ENCODE measurements around the gene ERICH4. TPM values are rescaled to one million over a fixed set of nuclear protein-coding genes. Genes with fewer than 3 reads are reported as not detected.
A peak's percentile ranks its signal among the peaks of the same experiment; 100 is the strongest.

ERICH4 gene
- total and polyA plus RNA-seq, 8 donors = not detected

GRCh38 chr19:41447732-41448332 lies 4.9 kb downstream of the ERICH4 start:
- no peaks in the 10 kb centered on the region for H3K36me3 ChIP-seq
- DNase-seq = no peak
- WGBS, 5 donors = 59 to 64% (median 59%) methylated on average over 12 of the region's 12 CpGs
- H3K4me1 ChIP-seq = peaks cover 0 to 10% (median 10%) of the 10 kb centered on the region in 4 donors
- intact Hi-C loops (cut with DNase I; ENCODE audit: low total_unique reads) = loop anchor here (5.0 kb wide), 1 partner anchor 119 kb away; no protein-coding TSS in a partner anchor
- H3K4me3 ChIP-seq = no peak overlapping the region
- H3K27me3 ChIP-seq = peaks cover 0 to 46% (median 4%) of the 10 kb centered on the region in 3 donors
- TF ChIP-seq CTCF (IDR thresholded peaks at IDR 0.05) (no peak), EP300 (IDR thresholded peaks at IDR 0.05) (no peak), POLR2A (IDR thresholded peaks at IDR 0.05) (no peak), POLR2AphosphoS5 (IDR thresholded peaks at IDR 0.05) (no peak)
- peak overlapping the region in 1 of 5 donors; percentile 8 for H3K27ac ChIP-seq
- H3K9me3 ChIP-seq = no peaks in the 10 kb centered on the region

GRCh38 chr19:41449079-41449864 lies 6.3 kb downstream of the ERICH4 start:
- DNase-seq = peak; percentile 77 to 89
- peaks cover 0 to 33% (median 4%) of the 10 kb centered on the region in 3 donors for H3K27me3 ChIP-seq
- WGBS, 5 donors = 3 to 8% (median 5%) methylated on average over 21 to 22 of the region's 22 CpGs
- peak overlapping the region in 3 of 4 donors; percentile 19 to 30 (median 22) for H3K4me3 ChIP-seq
- TF ChIP-seq EP300 (IDR thresholded peaks at IDR 0.05) (no peak), CTCF (IDR thresholded peaks at IDR 0.05) (peak in 5 of 7 experiments; percentile 89 to 97 (median 95)), POLR2AphosphoS5 (IDR thresholded peaks at IDR 0.05) (peak in 1 of 3 donors; percentile 57)
- intact Hi-C loops (cut with DNase I; ENCODE audit: low total_unique reads) = loop anchor here (5.0 kb wide), 1 partner anchor 118 kb away; no protein-coding TSS in a partner anchor
- H3K4me1 ChIP-seq = peaks cover 0 to 10% (median 10%) of the 10 kb centered on the region in 4 donors
- no peaks in the 10 kb centered on the region for H3K9me3 ChIP-seq
- H3K27ac ChIP-seq = no peak overlapping the region
- no peaks in the 10 kb centered on the region for H3K36me3 ChIP-seq

- Histone ChIP-seq H3K9me3 (no peaks in the 10 kb centered on the region), H3K36me3 (no peaks in the 10 kb centered on the region), H3K4me1 (peaks cover 0 to 10% (median 10%) of the 10 kb centered on the region in 4 donors), H3K27ac (no peak overlapping the region), H3K4me3 (no peak overlapping the region), H3K27me3 (peaks cover 0 to 31% (median 4%) of the 10 kb centered on the region in 3 donors)
- no peak for DNase-seq
- intact Hi-C loops (cut with DNase I; ENCODE audit: low total_unique reads) = loop anchor here (5.0 kb wide), 1 partner anchor 117 kb away; no protein-coding TSS in a partner anchor
- WGBS, 5 donors = 65 to 75% (median 70%) methylated on average over 3 of the region's 3 CpGs
- TF ChIP-seq POLR2AphosphoS5 (IDR thresholded peaks at IDR 0.05) = no peak
- TF ChIP-seq CTCF (IDR thresholded peaks at IDR 0.05) = no peak
- TF ChIP-seq POLR2A (IDR thresholded peaks at IDR 0.05) = no peak
- no peak for TF ChIP-seq EP300 (IDR thresholded peaks at IDR 0.05)
Observed at GRCh38 chr19:41449865-41450178, 6.9 kb downstream of the ERICH4 start.

- intact Hi-C loops (cut with DNase I; ENCODE audit: low total_unique reads) = no loop called here
- TF ChIP-seq EP300 (IDR thresholded peaks at IDR 0.05) (no peak), CTCF (IDR thresholded peaks at IDR 0.05) (no peak), POLR2A (IDR thresholded peaks at IDR 0.05) (no peak), POLR2AphosphoS5 (IDR thresholded peaks at IDR 0.05) (no peak)
- DNase-seq = no peak
- Histone ChIP-seq H3K27ac (no peak overlapping the region), H3K4me3 (no peak overlapping the region), H3K27me3 (peaks cover 0 to 6% (median 0%) of the 10 kb centered on the region in 3 donors), H3K9me3 (no peaks in the 10 kb centered on the region), H3K4me1 (peaks cover 0 to 22% (median 10%) of the 10 kb centered on the region in 4 donors), H3K36me3 (no peaks in the 10 kb centered on the region)
- WGBS, 5 donors = 62 to 69% (median 68%) methylated on average over 5 to 6 of the region's 6 CpGs
Observed at GRCh38 chr19:41452584-41453275, 9.8 kb downstream of the ERICH4 start.
